HepG2 (cell line): ENCODE data around the gene KIF26B. TPM values are rescaled to one million over a fixed set of nuclear protein-coding genes. Genes with fewer than 3 reads are reported as not detected.

Experiments
- ATF4 ChIP-seq, 2 experiments: fragments of 450-650 bp in 1 of 2; sonication (generic) in 1 of 2; formaldehyde crosslinking; IDR thresholded peaks; 2 replicates each; pipeline versions ENCODE4 v1.5.0 to v1.8.0; 2020 to 2022; ENCODE audit warnings: mild to moderate bottlenecking in 1 of 2, missing genetic modification reagents in 1 of 2
- ATRX ChIP-seq: sonication (generic); formaldehyde crosslinking; IDR thresholded peaks from 2 replicates; pipeline ENCODE4 v1.4.0; 2020; ENCODE audit warnings: missing genetic modification reagents, borderline replicate concordance
- CREBL2 ChIP-seq: sonication (generic); formaldehyde crosslinking; IDR thresholded peaks from 2 replicates; pipeline ENCODE4 v1.8.1; 2023; ENCODE audit warnings: missing genetic modification reagents, mild to moderate bottlenecking, borderline replicate concordance
- ELF3 ChIP-seq: IDR thresholded peaks from 2 replicates; pipeline ENCODE4 v1.6.1; 2016; ENCODE audit warnings: missing genetic modification reagents, missing compliant biosample characterization
- HDAC6 ChIP-seq: fragments of 200-600 bp; sonication (generic); IDR thresholded peaks from 2 replicates; pipeline ENCODE4 v1.7.0; 2017; ENCODE audit warnings: mild to moderate bottlenecking, antibody characterized with exemption, low read length, low read depth
- MAX ChIP-seq: IDR thresholded peaks from 2 replicates; pipeline ENCODE4 v1.6.1; 2012; ENCODE audit warnings: inconsistent platforms
- NR2F1 ChIP-seq, 2 experiments: fragments of 450-650 bp in 1 of 2; formaldehyde crosslinking in 1 of 2; IDR thresholded peaks; 2 replicates each; pipeline versions ENCODE4 v1.5.0 to v1.6.1; 2016 to 2020; ENCODE audit warnings: mild to moderate bottlenecking in 1 of 2, missing compliant biosample characterization in 1 of 2, missing genetic modification reagents in 1 of 2, moderate library complexity in 1 of 2
- TIGD3 ChIP-seq: sonication (generic); formaldehyde crosslinking; IDR thresholded peaks from 2 replicates; pipeline ENCODE4 v1.5.1; 2020; ENCODE audit warnings: mild to moderate bottlenecking, missing genetic modification reagents, borderline replicate concordance
- TOE1 ChIP-seq: sonication (generic); formaldehyde crosslinking; IDR thresholded peaks from 2 replicates; pipeline ENCODE4 v1.4.0; 2020; ENCODE audit warnings: mild to moderate bottlenecking, missing genetic modification reagents
- ZBTB34 ChIP-seq: sonication (generic); formaldehyde crosslinking; IDR thresholded peaks from 2 replicates; pipeline ENCODE4 v1.8.0; 2022; ENCODE audit warnings: mild to moderate bottlenecking, missing genetic modification reagents
- ZBTB8A ChIP-seq: sonication (generic); formaldehyde crosslinking; IDR thresholded peaks from 2 replicates; pipeline ENCODE4 v1.4.0; 2020; ENCODE audit warnings: mild to moderate bottlenecking, low read depth, missing genetic modification reagents, borderline replicate concordance
- ZHX2 ChIP-seq, 2 experiments: sonication (generic) in 1 of 2; formaldehyde crosslinking in 1 of 2; IDR thresholded peaks; 2 replicates each; pipeline versions ENCODE4 v1.6.1 to v1.9.0; 2014 to 2022; ENCODE audit warnings: antibody characterized with exemption in 1 of 2, borderline replicate concordance in 1 of 2, inconsistent platforms in 1 of 2, low read depth in 1 of 2, missing genetic modification reagents in 1 of 2
- ZNF713 ChIP-seq: sonication (generic); formaldehyde crosslinking; IDR thresholded peaks from 2 replicates; pipeline ENCODE4 v1.4.0; 2020; ENCODE audit warnings: mild to moderate bottlenecking, missing genetic modification reagents
- ZSCAN29 ChIP-seq: sonication (generic); formaldehyde crosslinking; conservative IDR thresholded peaks from 2 replicates; pipeline ENCODE4 v1.4.0; 2020; ENCODE audit warnings: mild to moderate bottlenecking, missing genetic modification reagents
- polyA plus RNA-seq, 8 experiments: library from polyadenylated mRNA; depleted of rRNA in 3 of 8; stranded (reverse) in 7 of 8; unstranded in 1 of 8; fragments of >200 nt; fragmentation: Illumina TruSeq in 4 of 8; extraction: Trizol in 4 of 8; gene quantifications; 2 replicates each; pipeline versions ENCODE4 v1.2.1 to v1.2.3, GENCODE V29; 2011 to 2016; ENCODE audit warnings: low read depth in 4 of 8, missing spikeins in 1 of 8, mixed read lengths in 1 of 8; ENCODE audit not compliant: insufficient read depth in 1 of 8
- total RNA-seq, 5 experiments: library from RNA; depleted of rRNA; stranded (reverse); fragments of >200 nt; fragmentation: Illumina TruSeq; extraction: Trizol; gene quantifications; 2 replicates each; pipeline ENCODE4 v1.2.3, GENCODE V29; 2016; ENCODE audit warnings: low read depth in 1 of 5

The KIF26B gene
- total and polyA plus RNA-seq, 2 of the 13 experiments (the other 11 are each of a cell fraction or from before 2014, with no cell fraction given), result 0.08 to 0.09 TPM

GRCh38 chr1:245463392-245464165 lies 308.8 kb downstream of the KIF26B start (continued):
- TF ChIP-seq HDAC6 (no peak), TOE1 (CRISPR knock-in tag) (no peak), ZNF713 (CRISPR knock-in tag) (no peak), NR2F1 (CRISPR knock-in tag; IDR thresholded peaks at IDR 0.05) (peak; percentile 42 to 54; a peak in 2 of 4 replicates), MAX (peak; percentile 42; the same call in 1 of the 2 replicates), TIGD3 (CRISPR knock-in tag) (no peak), CREBL2 (CRISPR knock-in tag) (no peak), ZBTB8A (CRISPR knock-in tag) (no peak), ZBTB34 (peak; percentile 62; the same call in 1 of the 2 replicates), ATF4 (CRISPR knock-in tag; IDR thresholded peaks at IDR 0.05) (no peak), ELF3 (CRISPR knock-in tag) (0 out of 2 replicates have a peak, but pooled peaks have one; percentile 13), ZSCAN29 (0 out of 2 replicates have a peak, but pooled peaks have one; percentile 48), ZHX2 (IDR thresholded peaks at IDR 0.05; ENCODE audit: low read depth) (no peak), ZHX2 (CRISPR knock-in tag; IDR thresholded peaks at IDR 0.05; ENCODE audit: borderline replicate concordance) (no peak), ATRX (CRISPR knock-in tag) (no peak)
